Kasumi-1 (cell line): ENCODE data around the gene FCGR1A.
"Not testable (repeated sequence)": the region's sequence is repeated elsewhere in the genome, so short reads cannot be mapped to it uniquely, and the experiment has no call there.

Source experiments
- DNase-seq, 2 experiments: peaks; one replicate each; lab custom pipeline; 2025; lab: John Stamatoyannopoulos, UW

FCGR1A gene

GRCh38 chr1:149777084-149777483 is 5.4 kb upstream of the FCGR1A start:
- DNase-seq = not testable (repeated sequence)

- not testable (repeated sequence) for DNase-seq
Measured at GRCh38 chr1:149778313-149778712, 4.2 kb upstream of the FCGR1A start.

GRCh38 chr1:149781413-149781984 is 995 bp upstream of the FCGR1A start:
- DNase-seq = not testable (repeated sequence)

DNA sequence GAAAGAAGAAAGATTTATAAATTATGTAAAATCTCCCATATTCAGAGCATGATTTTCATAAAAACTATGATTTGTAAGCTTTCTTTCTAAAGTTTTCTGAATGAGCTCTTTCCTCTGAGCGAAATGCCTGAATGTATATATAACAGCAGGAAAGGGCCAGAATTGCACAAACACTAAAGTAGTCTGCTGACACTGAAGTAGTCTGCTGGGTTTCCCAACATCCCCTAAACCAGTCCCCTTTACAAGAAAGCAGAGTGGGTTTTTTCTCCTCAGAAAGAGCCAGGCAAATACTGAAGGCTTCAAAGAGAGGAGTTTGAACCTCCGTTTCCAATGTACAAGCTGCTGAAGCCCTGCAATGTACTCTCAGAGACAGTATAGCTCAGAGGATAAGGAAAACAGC is 795 bp downstream of the FCGR1A start:
- not testable (repeated sequence) for DNase-seq

GRCh38 chr1:149783868-149784267 is 1.4 kb downstream of the FCGR1A start:
- not testable (repeated sequence) for DNase-seq

DNA sequence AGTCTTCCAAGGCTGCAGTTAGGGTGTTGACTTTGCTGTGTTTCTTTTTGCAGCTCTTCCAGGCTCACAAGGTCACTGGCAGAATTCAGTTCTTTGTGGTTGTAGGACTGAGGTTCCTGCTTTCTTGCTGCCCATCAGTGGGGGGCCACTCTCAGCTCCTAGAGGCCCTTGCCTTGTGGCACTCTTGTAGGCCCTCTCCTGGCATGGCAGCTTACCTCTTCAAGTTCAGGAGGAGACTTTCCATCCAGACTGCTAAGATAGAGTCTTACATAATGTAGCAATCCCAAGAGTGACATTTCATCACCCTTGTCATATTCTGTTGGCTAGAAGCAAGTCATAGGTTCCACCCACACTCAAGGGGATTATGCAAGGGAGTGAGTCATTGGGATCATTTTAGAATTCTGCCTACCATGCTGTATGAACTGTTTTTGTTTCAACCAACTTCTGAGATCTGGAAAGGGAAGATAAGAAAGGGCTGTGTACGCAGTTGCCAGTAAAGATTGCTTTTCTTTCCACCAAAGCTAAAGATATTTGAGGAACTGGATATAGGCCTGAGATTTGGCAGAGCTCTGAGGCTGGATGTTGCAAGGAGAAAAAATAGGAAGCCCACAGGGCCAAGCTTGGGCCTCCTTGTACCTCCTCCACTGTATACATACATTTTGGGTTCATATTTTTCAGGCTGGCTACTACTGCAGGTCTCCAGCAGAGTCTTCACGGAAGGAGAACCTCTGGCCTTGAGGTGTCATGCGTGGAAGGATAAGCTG is 5.4 kb downstream of the FCGR1A start:
- not testable (repeated sequence) for DNase-seq

GRCh38 chr1:149792502-149792901 is 10.0 kb downstream of the FCGR1A start:
- DNase-seq = peak in 1 of 2 experiments; percentile 25

- peak; percentile 19 to 21 for DNase-seq
Measured at GRCh38 chr1:149792912-149793515, 10.5 kb downstream of the FCGR1A start.

DNA sequence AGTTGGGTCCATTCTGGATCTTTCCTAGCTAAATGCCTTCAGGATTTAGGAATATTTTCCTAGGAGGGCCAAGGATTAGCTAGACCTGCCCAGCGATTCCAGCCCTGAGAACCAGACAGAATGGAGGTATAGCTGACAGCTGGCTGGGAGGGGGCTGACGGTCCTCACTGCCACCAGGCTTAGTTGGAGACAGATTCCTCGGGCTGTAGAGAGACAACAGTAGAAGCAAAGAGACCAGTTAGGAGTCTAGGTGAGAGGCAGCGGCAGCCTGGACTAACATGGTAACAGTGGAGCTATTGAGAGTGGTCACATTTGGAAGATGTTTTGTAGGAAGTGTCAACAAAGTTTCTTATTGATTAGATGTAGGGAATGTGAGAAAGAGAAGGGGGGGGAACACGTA is 11.4 kb downstream of the FCGR1A start:
- not testable (repeated sequence) for DNase-seq

GRCh38 chr1:149801628-149802027 is 19.1 kb downstream of the FCGR1A start:
- not testable (repeated sequence) for DNase-seq

DNA sequence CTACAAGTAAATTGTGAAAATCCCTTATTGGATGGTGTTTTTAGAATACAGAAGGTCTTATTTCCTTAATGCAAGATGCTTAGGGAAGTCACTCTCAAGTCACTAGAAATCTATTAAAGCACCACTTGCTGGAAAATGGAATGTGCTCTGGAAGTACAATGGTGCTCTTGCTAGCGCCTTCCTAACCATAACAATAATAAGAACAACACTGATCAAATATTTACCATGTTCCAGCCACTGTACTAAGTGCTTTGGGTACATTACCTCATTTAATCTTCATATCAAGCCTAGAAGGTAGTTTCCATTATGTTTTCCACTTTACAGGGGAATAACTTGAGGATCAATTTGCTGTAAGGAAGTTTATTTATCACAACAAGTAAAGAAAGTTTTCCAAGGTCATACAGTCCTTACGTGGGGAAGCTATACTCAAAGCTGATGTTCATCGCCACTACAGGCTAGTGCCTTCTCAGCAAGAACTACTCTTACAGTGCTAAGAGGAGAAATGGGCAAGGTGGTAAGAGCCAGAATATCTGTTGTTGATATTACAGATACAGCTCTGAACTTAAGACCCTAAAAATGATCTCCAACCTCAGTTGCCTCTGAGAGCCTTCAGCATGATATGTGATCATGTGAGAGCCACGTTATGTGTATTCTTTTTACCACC is 22.1 kb downstream of the FCGR1A start:
- not testable (repeated sequence) for DNase-seq

- not testable (repeated sequence) for DNase-seq
Measured at GRCh38 chr1:149810697-149811405, 28.4 kb downstream of the FCGR1A start.

DNA sequence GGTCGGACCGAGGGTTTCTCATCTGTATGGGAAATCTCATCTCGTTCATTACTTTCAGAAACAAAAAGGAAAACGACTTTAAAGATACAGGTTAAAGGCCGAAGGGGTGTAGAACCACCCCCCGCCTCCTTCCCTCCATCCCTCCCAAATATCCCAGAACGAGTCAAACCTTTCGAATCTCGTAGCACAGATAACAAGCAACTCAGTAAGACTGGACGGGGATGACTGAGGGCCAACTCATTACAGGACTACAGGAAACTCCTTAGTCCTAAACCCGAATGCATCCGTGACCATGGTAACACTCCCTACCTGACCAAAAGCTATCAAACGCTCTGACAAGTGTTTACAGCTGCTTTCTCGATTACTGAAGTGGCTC is 29.0 kb downstream of the FCGR1A start:
- peak; percentile 9 to 24 for DNase-seq

DNA sequence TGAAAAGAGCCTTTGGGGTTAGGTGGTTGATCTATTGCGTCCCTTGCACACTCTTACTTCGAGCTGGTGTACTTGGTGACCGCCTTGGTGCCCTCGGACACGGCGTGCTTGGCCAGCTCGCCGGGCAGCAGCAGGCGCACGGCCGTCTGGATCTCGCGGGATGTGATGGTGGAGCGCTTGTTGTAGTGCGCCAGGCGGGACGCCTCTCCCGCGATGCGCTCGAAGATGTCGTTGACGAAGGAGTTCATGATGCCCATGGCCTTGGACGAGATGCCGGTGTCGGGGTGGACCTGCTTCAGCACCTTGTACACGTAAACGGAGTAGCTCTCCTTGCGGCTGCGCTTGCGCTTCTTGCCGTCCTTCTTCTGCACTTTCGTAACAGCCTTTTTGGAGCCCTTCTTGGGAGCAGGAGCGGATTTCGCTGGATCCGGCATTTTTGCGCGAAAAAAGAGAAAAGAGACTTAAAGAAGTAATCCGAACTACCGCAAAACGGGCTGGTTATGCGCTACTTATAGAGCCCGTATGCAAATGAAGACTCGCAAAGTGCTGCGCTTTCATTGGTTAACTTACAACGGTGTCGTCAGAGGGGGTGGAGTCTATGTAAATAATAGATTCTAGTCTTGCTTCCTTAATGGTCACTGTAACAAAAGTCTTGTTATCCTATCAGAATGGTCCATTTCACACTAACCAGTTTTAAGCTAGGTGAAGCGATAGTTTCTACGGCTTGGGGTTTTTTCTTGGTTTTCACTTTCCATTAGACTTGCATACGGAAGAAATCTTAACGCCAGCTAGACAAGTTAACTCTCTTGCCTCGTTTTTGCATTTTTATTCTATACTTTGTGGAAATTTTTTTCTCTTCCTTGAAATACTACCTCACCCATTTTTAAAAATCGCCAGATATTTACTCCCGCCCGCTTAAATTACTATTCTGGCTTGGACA is 29.7 kb downstream of the FCGR1A start:
- DNase-seq = peak; percentile 88 to 92

DNA sequence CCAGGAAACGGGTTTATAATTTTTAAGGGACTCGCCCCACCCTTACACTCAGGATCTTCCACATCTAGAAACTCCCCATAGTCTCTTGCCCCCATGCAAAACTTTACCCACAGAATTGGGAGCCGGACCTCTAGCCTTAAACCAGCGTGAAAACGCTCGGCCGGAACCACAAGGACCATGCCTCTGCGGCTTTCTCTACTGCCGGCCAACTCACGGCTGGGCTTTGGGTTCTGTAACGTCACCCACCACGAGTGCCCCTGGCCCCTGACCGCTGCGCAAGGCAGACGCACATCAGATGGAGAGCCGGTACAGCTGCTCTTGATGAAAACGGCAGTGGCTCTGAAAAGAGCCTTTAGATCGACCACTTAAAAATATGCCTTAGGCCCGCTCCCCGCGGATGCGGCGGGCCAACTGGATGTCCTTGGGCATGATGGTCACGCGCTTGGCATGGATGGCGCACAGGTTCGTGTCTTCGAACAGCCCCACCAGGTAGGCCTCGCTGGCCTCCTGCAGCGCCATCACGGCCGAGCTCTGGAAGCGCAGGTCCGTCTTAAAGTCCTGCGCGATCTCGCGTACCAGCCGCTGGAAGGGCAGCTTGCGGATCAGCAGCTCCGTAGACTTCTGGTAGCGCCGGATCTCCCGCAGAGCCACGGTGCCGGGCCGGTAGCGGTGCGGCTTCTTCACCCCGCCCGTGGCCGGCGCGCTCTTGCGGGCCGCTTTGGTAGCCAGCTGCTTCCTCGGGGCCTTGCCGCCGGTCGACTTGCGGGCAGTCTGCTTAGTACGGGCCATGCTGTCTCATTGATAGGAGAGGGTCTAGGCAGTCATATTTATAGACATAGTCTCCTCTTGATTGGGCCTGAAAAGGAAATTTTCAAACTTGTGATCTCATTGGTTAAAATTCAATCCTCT is 30.7 kb downstream of the FCGR1A start:
- peak; percentile 84 to 88 for DNase-seq

DNA sequence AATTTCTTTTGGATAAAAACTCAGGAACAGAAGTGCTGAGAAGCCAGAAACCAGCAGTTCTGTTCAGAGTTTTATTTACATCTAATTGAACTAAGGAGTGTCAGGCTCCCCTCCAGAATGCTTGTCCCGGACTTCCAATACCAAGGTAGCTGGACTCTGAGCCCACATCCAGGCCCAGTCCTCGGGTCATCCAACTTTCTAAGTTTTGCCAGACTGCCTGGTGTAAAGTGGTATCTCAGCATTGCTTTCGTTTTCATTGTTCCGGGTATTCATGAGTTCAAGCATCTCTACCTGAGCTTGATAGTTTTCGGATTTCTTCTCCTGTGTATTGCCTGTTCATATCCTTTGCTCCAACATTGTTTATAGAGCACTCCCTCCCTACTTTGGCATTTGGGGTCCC is 37.9 kb downstream of the FCGR1A start:
- not testable (repeated sequence) for DNase-seq

DNA sequence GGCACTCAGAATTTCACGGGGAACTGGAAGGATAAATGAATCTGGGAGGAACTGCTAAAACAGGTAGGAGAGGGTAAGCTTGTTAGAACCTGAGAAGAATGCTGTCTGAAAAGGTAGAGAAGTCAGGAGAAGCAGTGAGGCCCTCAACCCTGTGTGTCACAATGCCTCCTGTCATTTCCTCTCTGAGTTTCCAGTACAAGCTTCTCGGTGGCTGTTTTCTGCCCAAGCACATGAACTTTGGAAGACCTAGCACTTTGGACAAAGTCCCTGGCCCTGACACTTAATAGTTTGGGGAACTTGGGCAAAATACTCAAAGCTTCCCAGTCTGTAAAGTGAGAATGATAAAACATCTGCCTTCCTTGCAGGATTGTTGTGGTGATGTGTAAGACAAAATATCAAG is 44.1 kb downstream of the FCGR1A start:
- not testable (repeated sequence) for DNase-seq

- not testable (repeated sequence) for DNase-seq
Measured at GRCh38 chr1:149831764-149832315, 49.3 kb downstream of the FCGR1A start.
